HEK293 (cell line): ENCODE measurements around the gene HLA-DQA1.

Source experiments
- CTCF ChIA-PET: fragments of 350-600 bp; formaldehyde crosslinking; extraction: SDS; loops from one replicate; lab custom pipeline; 2021; ENCODE audit warnings: antibody characterized with exemption; lab: Yijun Ruan, JAX
- POLR2A ChIA-PET: fragments of 300-600 bp; formaldehyde crosslinking; extraction: SDS; loops from one replicate; lab custom pipeline; 2020; ENCODE audit warnings: antibody characterized with exemption, inconsistent platforms; lab: Yijun Ruan, JAX
- H3K27ac ChIP-seq: fragments of 200-500 bp; sonication (Bioruptor generic); 2 replicates; pipeline ENCODE4 v1.5.1; 2014; ENCODE audit warnings: low read depth, low read length, control low read depth, inconsistent platforms; ENCODE audit errors: extremely low read depth
- H3K36me3 ChIP-seq, 2 experiments: fragments of 200-500 bp in 1 of 2; sonication (Bioruptor generic) in 1 of 2; 1 replicate in 1 of 2; 2 replicates in 1 of 2; pipeline ENCODE4 v1.5.1; 2014 to 2017; ENCODE audit warnings: inconsistent platforms in 2 of 2, low read length in 2 of 2; ENCODE audit not compliant: control insufficient read depth in 2 of 2, insufficient read depth in 1 of 2
- H3K4me1 ChIP-seq: fragments of 200-500 bp; sonication (Bioruptor generic); 2 replicates; pipeline ENCODE4 v1.5.1; 2014; ENCODE audit warnings: mild to moderate bottlenecking, low read length, inconsistent platforms; ENCODE audit not compliant: control insufficient read depth, insufficient read depth
- H3K4me3 ChIP-seq: 2 replicates; pipeline ENCODE4 v1.5.1; 2011; ENCODE audit warnings: low read depth, mild to moderate bottlenecking, control low read depth, low read length, moderate library complexity
- H3K9me3 ChIP-seq: fragments of 200-500 bp; sonication (Bioruptor generic); 2 replicates; pipeline ENCODE4 v1.5.1; 2014; ENCODE audit warnings: low read depth, low read length, inconsistent platforms; ENCODE audit not compliant: control insufficient read depth, insufficient read depth
- KLF7 ChIP-seq: fragments of 450-650 bp; formaldehyde crosslinking; IDR thresholded peaks from 2 replicates; pipeline ENCODE4 v1.5.1; 2016; ENCODE audit warnings: missing biosample characterization, missing genetic modification characterization, borderline replicate concordance
- MYNN ChIP-seq: fragments of 450-650 bp; formaldehyde crosslinking; IDR thresholded peaks from 2 replicates; pipeline ENCODE4 v1.5.1; 2016; ENCODE audit warnings: missing biosample characterization, missing genetic modification characterization, borderline replicate concordance
- PRDM1 ChIP-seq: fragments of 450-650 bp; formaldehyde crosslinking; IDR thresholded peaks from 2 replicates; pipeline ENCODE4; 2016; ENCODE audit warnings: missing biosample characterization, missing genetic modification characterization
- RBAK ChIP-seq: fragments of 450-650 bp; formaldehyde crosslinking; IDR thresholded peaks from 2 replicates; pipeline ENCODE4 v1.5.1; 2016; ENCODE audit warnings: missing biosample characterization, missing genetic modification characterization
- TRIM28 ChIP-seq: IDR thresholded peaks from 2 replicates; pipeline ENCODE4 v1.6.1; 2011; ENCODE audit warnings: low read length, control low read depth, borderline replicate concordance
- WT1 ChIP-seq: fragments of 450-650 bp; formaldehyde crosslinking; IDR thresholded peaks from 2 replicates; pipeline ENCODE4 v1.5.1; 2016; ENCODE audit warnings: missing biosample characterization, missing genetic modification characterization
- ZBTB21 ChIP-seq: fragments of 450-650 bp; formaldehyde crosslinking; IDR thresholded peaks from 2 replicates; pipeline ENCODE4 v1.5.1; 2017; ENCODE audit warnings: missing biosample characterization, missing genetic modification characterization
- ZFP37 ChIP-seq: fragments of 450-650 bp; formaldehyde crosslinking; IDR thresholded peaks from 2 replicates; pipeline ENCODE4 v1.5.1; 2016; ENCODE audit warnings: missing biosample characterization, missing genetic modification characterization
- ZNF10 ChIP-seq: fragments of 450-650 bp; formaldehyde crosslinking; IDR thresholded peaks from 2 replicates; pipeline ENCODE4 v1.5.1; 2017; ENCODE audit warnings: missing biosample characterization, missing genetic modification characterization
- ZNF169 ChIP-seq: fragments of 450-650 bp; formaldehyde crosslinking; IDR thresholded peaks from 2 replicates; pipeline ENCODE4 v1.5.1; 2016; ENCODE audit warnings: missing biosample characterization, missing genetic modification characterization
- ZNF19 ChIP-seq: fragments of 450-650 bp; formaldehyde crosslinking; IDR thresholded peaks from 2 replicates; pipeline ENCODE4; 2016; ENCODE audit warnings: missing biosample characterization, missing genetic modification characterization, low read depth
- ZNF335 ChIP-seq: fragments of 450-650 bp; formaldehyde crosslinking; conservative IDR thresholded peaks from 2 replicates; pipeline ENCODE4 v1.5.1; 2016; ENCODE audit warnings: missing biosample characterization, missing genetic modification characterization
- ZNF521 ChIP-seq: fragments of 450-650 bp; formaldehyde crosslinking; IDR thresholded peaks from 2 replicates; pipeline ENCODE4 v1.5.1; 2017; ENCODE audit warnings: missing biosample characterization, mild to moderate bottlenecking, missing genetic modification characterization
- ZNF558 ChIP-seq: fragments of 450-650 bp; formaldehyde crosslinking; IDR thresholded peaks from 2 replicates; pipeline ENCODE4 v1.5.1; 2016; ENCODE audit warnings: missing biosample characterization, missing genetic modification characterization
- ZNF560 ChIP-seq: fragments of 450-650 bp; formaldehyde crosslinking; IDR thresholded peaks from 2 replicates; pipeline ENCODE4 v1.5.1; 2017; ENCODE audit warnings: missing biosample characterization, missing genetic modification characterization, borderline replicate concordance
- ZNF571 ChIP-seq: fragments of 450-650 bp; formaldehyde crosslinking; IDR thresholded peaks from 2 replicates; pipeline ENCODE4 v1.5.0; 2017; ENCODE audit warnings: missing biosample characterization, missing genetic modification characterization
- ZNF624 ChIP-seq: fragments of 450-650 bp; formaldehyde crosslinking; IDR thresholded peaks from 2 replicates; pipeline ENCODE4 v1.5.1; 2017; ENCODE audit warnings: missing biosample characterization, missing genetic modification characterization
- ZNF626 ChIP-seq: fragments of 450-650 bp; sonication (Bioruptor Pico); formaldehyde crosslinking; IDR thresholded peaks from 2 replicates; pipeline ENCODE4 v1.5.1; 2018; ENCODE audit warnings: missing biosample characterization, missing genetic modification characterization, inconsistent platforms
- ZNF629 ChIP-seq: fragments of 450-650 bp; formaldehyde crosslinking; IDR thresholded peaks from 2 replicates; pipeline ENCODE4 v1.5.1; 2017; ENCODE audit warnings: missing biosample characterization, missing genetic modification characterization
- ZNF658 ChIP-seq: fragments of 450-650 bp; formaldehyde crosslinking; IDR thresholded peaks from 2 replicates; pipeline ENCODE4; 2016; ENCODE audit warnings: missing biosample characterization, missing genetic modification characterization
- ZNF677 ChIP-seq: fragments of 450-650 bp; IDR thresholded peaks from 2 replicates; pipeline ENCODE4 v1.5.0; 2018; ENCODE audit warnings: missing biosample characterization, mild to moderate bottlenecking, missing genetic modification characterization, moderate library complexity
- ZNF837 ChIP-seq: fragments of 450-650 bp; formaldehyde crosslinking; IDR thresholded peaks from 2 replicates; pipeline ENCODE4 v1.5.1; 2016; ENCODE audit warnings: missing biosample characterization, missing genetic modification characterization
- ZSCAN23 ChIP-seq: fragments of 450-650 bp; formaldehyde crosslinking; IDR thresholded peaks from 2 replicates; pipeline ENCODE4 v1.5.1; 2016; ENCODE audit warnings: missing biosample characterization, missing genetic modification characterization
- ZXDB ChIP-seq: fragments of 450-650 bp; formaldehyde crosslinking; IDR thresholded peaks from 2 replicates; pipeline ENCODE4 v1.5.1; 2016; ENCODE audit warnings: missing biosample characterization, missing genetic modification characterization
- TF ChIP-seq, protein P1 (sequence below): fragments of 450-650 bp; formaldehyde crosslinking; IDR thresholded peaks from 2 replicates; pipeline ENCODE4 v1.5.1; 2016; ENCODE audit warnings: missing biosample characterization, missing genetic modification characterization
- TF ChIP-seq, protein P2 (sequence below): fragments of 450-650 bp; formaldehyde crosslinking; IDR thresholded peaks from 2 replicates; pipeline ENCODE4 v1.5.1; 2016; ENCODE audit warnings: missing biosample characterization, missing genetic modification characterization
- TF ChIP-seq, protein P3 (sequence below): fragments of 450-650 bp; formaldehyde crosslinking; IDR thresholded peaks from 2 replicates; pipeline ENCODE4 v1.5.1; 2016; ENCODE audit warnings: missing biosample characterization, missing genetic modification characterization, borderline replicate concordance
- TF ChIP-seq, protein P4 (sequence below): fragments of 450-650 bp; IDR thresholded peaks from 2 replicates; pipeline ENCODE4 v1.5.1; 2018; ENCODE audit warnings: missing biosample characterization, missing genetic modification characterization
- TF ChIP-seq, protein P5 (sequence below): fragments of 450-650 bp; formaldehyde crosslinking; IDR thresholded peaks from 2 replicates; pipeline ENCODE4; 2016; ENCODE audit warnings: missing biosample characterization, missing genetic modification characterization

The HLA-DQA1 gene

DNA sequence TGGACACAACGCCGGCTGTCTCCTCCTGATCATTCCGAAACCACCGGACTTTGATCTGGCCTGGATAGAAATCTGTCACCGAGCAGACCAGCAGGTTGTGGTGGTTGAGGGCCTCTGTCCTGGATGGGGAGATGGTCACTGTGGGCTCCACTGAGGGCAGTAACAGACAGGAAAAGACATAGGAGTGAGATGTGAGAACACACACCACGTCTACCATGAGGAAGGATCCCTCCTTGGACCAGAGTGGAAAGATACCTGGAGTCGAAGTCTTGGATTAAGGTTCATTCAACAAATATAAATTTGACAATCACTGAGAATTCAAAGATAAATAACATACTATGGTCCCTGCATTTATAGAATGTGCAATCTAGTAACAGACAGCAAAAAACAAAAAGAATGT, 24.9 kb downstream of the HLA-DQA1 start:
- CTCF ChIA-PET: no interaction called here
- TF ChIP-seq ZNF658 (tag by site-specific recombination) (no peak), ZNF626 (tag by site-specific recombination) (no peak), ZNF629 (no peak), ZNF558 (tag by site-specific recombination) (no peak), RBAK (tag by site-specific recombination) (no peak), ZBTB21 (tag by site-specific recombination) (no peak), ZNF521 (tag by site-specific recombination) (no peak), ZXDB (tag by site-specific recombination) (no peak), ZNF624 (tag by site-specific recombination) (no peak), ZFP37 (tag by site-specific recombination) (no peak), WT1 (tag by site-specific recombination) (no peak), ZNF10 (no peak), PRDM1 (tag by site-specific recombination) (no peak)
- TF ChIP-seq, protein P1, sequence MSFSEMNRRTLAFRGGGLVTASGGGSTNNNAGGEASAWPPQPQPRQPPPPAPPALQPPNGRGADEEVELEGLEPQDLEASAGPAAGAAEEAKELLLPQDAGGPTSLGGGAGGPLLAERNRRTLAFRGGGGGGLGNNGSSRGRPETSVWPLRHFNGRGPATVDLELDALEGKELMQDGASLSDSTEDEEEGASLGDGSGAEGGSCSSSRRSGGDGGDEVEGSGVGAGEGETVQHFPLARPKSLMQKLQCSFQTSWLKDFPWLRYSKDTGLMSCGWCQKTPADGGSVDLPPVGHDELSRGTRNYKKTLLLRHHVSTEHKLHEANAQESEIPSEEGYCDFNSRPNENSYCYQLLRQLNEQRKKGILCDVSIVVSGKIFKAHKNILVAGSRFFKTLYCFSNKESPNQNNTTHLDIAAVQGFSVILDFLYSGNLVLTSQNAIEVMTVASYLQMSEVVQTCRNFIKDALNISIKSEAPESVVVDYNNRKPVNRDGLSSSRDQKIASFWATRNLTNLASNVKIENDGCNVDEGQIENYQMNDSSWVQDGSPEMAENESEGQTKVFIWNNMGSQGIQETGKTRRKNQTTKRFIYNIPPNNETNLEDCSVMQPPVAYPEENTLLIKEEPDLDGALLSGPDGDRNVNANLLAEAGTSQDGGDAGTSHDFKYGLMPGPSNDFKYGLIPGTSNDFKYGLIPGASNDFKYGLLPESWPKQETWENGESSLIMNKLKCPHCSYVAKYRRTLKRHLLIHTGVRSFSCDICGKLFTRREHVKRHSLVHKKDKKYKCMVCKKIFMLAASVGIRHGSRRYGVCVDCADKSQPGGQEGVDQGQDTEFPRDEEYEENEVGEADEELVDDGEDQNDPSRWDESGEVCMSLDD (tag by site-specific recombination): no peak
- TF ChIP-seq, protein P2, sequence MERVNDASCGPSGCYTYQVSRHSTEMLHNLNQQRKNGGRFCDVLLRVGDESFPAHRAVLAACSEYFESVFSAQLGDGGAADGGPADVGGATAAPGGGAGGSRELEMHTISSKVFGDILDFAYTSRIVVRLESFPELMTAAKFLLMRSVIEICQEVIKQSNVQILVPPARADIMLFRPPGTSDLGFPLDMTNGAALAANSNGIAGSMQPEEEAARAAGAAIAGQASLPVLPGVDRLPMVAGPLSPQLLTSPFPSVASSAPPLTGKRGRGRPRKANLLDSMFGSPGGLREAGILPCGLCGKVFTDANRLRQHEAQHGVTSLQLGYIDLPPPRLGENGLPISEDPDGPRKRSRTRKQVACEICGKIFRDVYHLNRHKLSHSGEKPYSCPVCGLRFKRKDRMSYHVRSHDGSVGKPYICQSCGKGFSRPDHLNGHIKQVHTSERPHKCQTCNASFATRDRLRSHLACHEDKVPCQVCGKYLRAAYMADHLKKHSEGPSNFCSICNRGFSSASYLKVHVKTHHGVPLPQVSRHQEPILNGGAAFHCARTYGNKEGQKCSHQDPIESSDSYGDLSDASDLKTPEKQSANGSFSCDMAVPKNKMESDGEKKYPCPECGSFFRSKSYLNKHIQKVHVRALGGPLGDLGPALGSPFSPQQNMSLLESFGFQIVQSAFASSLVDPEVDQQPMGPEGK (tag by site-specific recombination): no peak
- Histone ChIP-seq H3K4me3 (no peak overlapping the region), H3K27ac (no peak overlapping the region), H3K9me3 (no peaks in the 10 kb centered on the region), H3K36me3 (peaks cover 0 to 15% of the 10 kb centered on the region in 2 experiments; a peak in 1 of 3 replicates), H3K4me1 (peaks cover 4% of the 10 kb centered on the region)
- POLR2A ChIA-PET: no interaction called here

DNA sequence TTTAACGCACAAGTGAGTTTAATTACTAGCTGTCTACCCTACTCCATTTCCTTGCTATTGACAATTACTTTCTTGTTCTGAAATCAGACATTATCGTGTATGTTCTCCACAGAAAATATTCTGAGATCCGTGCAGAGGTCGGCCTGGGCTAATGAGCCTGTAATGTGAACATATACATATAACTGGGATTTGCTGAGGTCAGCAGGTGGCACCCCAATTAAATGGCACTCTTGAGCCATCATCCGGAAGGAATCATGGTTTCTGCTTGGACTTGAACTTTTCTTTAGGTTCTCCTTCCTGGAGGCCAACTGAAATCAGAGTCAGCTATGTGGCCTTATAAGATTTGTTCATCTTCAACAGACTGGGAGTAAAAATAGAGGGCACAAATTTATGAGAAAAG, 25.6 kb downstream of the HLA-DQA1 start:
- H3K27ac ChIP-seq: no peak overlapping the region
- H3K4me3 ChIP-seq: no peak overlapping the region
- POLR2A ChIA-PET: no interaction called here
- no peaks in the 10 kb centered on the region for H3K9me3 ChIP-seq
- peaks cover 0 to 15% of the 10 kb centered on the region in 2 experiments; a peak in 1 of 3 replicates for H3K36me3 ChIP-seq
- CTCF ChIA-PET: interaction anchor here (0.6 to 1.9 kb wide), 2 partner anchors 40 to 388 kb away, joined by 4 to 7 read pairs; no protein-coding TSS in a partner anchor
- peaks cover 7% of the 10 kb centered on the region for H3K4me1 ChIP-seq
- no peak for TF ChIP-seq ZNF571 (tag by site-specific recombination)
- TF ChIP-seq MYNN: no peak
- TF ChIP-seq, protein P3, sequence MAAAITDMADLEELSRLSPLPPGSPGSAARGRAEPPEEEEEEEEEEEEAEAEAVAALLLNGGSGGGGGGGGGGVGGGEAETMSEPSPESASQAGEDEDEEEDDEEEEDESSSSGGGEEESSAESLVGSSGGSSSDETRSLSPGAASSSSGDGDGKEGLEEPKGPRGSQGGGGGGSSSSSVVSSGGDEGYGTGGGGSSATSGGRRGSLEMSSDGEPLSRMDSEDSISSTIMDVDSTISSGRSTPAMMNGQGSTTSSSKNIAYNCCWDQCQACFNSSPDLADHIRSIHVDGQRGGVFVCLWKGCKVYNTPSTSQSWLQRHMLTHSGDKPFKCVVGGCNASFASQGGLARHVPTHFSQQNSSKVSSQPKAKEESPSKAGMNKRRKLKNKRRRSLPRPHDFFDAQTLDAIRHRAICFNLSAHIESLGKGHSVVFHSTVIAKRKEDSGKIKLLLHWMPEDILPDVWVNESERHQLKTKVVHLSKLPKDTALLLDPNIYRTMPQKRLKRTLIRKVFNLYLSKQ (tag by site-specific recombination): no peak
- no peak for TF ChIP-seq ZNF837
- no peak for TF ChIP-seq ZNF658 (tag by site-specific recombination)
- no peak for TF ChIP-seq ZSCAN23 (tag by site-specific recombination)
- TF ChIP-seq ZNF560: no peak
- no peak for TF ChIP-seq TRIM28
- no peak for TF ChIP-seq ZNF169
- TF ChIP-seq, protein P4, sequence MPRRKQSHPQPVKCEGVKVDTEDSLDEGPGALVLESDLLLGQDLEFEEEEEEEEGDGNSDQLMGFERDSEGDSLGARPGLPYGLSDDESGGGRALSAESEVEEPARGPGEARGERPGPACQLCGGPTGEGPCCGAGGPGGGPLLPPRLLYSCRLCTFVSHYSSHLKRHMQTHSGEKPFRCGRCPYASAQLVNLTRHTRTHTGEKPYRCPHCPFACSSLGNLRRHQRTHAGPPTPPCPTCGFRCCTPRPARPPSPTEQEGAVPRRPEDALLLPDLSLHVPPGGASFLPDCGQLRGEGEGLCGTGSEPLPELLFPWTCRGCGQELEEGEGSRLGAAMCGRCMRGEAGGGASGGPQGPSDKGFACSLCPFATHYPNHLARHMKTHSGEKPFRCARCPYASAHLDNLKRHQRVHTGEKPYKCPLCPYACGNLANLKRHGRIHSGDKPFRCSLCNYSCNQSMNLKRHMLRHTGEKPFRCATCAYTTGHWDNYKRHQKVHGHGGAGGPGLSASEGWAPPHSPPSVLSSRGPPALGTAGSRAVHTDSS (tag by site-specific recombination): no peak
- no peak for TF ChIP-seq ZNF521 (tag by site-specific recombination)
- TF ChIP-seq ZNF677 (tag by site-specific recombination): no peak
- TF ChIP-seq, protein P5, sequence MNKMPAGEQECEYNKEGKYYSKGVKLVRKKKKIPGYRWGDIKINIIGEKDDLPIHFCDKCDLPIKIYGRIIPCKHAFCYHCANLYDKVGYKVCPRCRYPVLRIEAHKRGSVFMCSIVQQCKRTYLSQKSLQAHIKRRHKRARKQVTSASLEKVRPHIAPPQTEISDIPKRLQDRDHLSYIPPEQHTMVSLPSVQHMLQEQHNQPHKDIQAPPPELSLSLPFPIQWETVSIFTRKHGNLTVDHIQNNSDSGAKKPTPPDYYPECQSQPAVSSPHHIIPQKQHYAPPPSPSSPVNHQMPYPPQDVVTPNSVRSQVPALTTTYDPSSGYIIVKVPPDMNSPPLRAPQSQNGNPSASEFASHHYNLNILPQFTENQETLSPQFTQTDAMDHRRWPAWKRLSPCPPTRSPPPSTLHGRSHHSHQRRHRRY (tag by site-specific recombination): no peak
- TF ChIP-seq ZNF19 (tag by site-specific recombination): no peak
- no peak for TF ChIP-seq ZNF335 (tag by site-specific recombination)
- no peak for TF ChIP-seq KLF7 (tag by site-specific recombination)
